Vagina (tissue), 2 donors: ENCODE results near the gene NSMCE3.

Source experiments
- POLR2A ChIP-seq, 2 donors: fragments of 450-650 bp; IDR thresholded peaks; one replicate each; pipeline ENCODE4 v1.6.1; 2017; ENCODE audit warnings: antibody characterized with exemption in 2 of 2, mild to moderate bottlenecking in 2 of 2, moderate library complexity in 2 of 2
- TF ChIP-seq, protein P1 (sequence below), 3 experiments: fragments of 450-650 bp in 2 of 3; fragments of 200-600 bp in 1 of 3; sonication (generic) in 1 of 3; IDR thresholded peaks; one replicate each; pipeline ENCODE4 v1.5.1; 2017 to 2019; ENCODE audit warnings: antibody characterized with exemption in 3 of 3, mild to moderate bottlenecking in 2 of 3, moderate library complexity in 2 of 3

DNA sequence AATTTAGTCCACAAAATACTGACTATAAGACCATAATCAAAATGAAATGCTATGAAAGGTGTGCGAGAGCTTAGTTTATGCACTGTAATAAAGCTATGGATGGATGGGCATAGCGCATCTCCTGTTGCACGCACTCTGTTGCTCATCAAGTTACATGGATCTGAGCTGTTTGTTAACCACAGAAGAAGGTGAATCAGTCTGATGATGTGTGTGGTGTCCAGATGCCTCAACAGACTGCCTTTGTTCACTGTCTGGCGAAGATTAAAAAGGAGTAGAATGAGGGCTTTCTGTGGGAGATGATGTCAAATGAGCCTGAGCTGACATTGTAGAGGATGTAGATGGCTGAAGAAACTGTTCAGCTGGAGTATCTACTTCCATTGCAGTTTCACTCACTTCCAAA is 36.1 kb downstream of the NSMCE3 start:
- TF ChIP-seq, protein P1, sequence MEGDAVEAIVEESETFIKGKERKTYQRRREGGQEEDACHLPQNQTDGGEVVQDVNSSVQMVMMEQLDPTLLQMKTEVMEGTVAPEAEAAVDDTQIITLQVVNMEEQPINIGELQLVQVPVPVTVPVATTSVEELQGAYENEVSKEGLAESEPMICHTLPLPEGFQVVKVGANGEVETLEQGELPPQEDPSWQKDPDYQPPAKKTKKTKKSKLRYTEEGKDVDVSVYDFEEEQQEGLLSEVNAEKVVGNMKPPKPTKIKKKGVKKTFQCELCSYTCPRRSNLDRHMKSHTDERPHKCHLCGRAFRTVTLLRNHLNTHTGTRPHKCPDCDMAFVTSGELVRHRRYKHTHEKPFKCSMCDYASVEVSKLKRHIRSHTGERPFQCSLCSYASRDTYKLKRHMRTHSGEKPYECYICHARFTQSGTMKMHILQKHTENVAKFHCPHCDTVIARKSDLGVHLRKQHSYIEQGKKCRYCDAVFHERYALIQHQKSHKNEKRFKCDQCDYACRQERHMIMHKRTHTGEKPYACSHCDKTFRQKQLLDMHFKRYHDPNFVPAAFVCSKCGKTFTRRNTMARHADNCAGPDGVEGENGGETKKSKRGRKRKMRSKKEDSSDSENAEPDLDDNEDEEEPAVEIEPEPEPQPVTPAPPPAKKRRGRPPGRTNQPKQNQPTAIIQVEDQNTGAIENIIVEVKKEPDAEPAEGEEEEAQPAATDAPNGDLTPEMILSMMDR (IDR thresholded peaks at IDR 0.05) = no peak
- no peak for TF ChIP-seq POLR2A (IDR thresholded peaks at IDR 0.05)
